NB4 (cell line): ENCODE measurements around the gene IBTK.

Experiments
- MAX ChIP-seq: IDR thresholded peaks from 2 replicates; pipeline ENCODE4 v1.6.1; 2011; ENCODE audit warnings: low read depth, low read length
- POLR2A ChIP-seq: IDR thresholded peaks from 2 replicates; pipeline ENCODE4 v1.6.1; 2011; ENCODE audit warnings: mild to moderate bottlenecking; ENCODE audit not compliant: insufficient read length; ENCODE audit errors: extremely low read depth

- TF ChIP-seq POLR2A = no peak
- TF ChIP-seq MAX = no peak
These were observed 16.4 kb upstream of the IBTK start for GRCh38 chr6:82263916-82264315.
